ENCODE data around the gene SFRP4.

DNA sequence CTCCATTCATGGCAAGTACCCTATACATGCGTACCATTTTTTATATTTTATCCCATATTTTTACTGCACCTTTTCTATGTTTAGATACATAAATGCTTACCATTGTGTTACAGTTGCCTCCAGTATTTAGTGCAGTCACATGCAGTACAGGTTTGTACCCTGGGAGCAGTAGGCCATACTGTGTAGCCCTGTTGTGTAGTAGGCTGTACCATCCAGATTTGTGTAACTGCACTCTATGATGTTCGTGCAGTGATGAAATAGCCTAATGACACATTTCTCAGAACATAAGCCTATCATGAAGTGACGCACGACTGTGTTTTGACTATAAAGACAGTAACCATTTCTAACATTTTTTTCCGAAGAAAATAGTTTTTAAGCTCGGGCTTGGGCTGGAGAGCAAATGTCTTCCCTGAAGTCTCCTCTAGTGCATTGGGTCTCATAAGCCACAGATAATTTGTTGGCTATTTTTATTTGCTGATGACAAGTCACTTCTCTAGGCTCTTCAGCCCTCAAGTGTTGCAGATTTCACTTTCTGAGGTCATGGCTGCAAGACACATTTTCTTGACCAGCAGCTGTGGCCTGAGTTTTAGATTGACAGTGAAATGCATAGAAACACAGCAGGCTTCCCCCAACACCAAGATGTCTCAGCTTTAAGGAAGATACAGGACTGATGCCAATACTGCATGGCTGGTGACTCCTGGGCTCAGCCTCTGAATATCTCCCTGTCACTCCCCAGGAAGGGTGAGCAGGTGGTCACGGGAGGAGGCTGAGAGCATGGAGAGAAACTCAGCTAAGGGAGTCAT lies 30.7 kb upstream of the SFRP4 start:
- TF ChIP-seq NR3C1 (CRISPR knock-in tag; conservative IDR thresholded peaks at IDR 0.05; ENCODE audit: low read depth) (no peak), ZNF138 (CRISPR knock-in tag; conservative IDR thresholded peaks at IDR 0.05) (no peak), CREM (CRISPR knock-in tag; IDR thresholded peaks at IDR 0.05) (no peak), GABPB1 (CRISPR knock-in tag; IDR thresholded peaks at IDR 0.05) (no peak), SMAD3 (CRISPR knock-in tag; IDR thresholded peaks at IDR 0.05; ENCODE audit: borderline replicate concordance) (no peak)
- TF ChIP-seq, protein P1, sequence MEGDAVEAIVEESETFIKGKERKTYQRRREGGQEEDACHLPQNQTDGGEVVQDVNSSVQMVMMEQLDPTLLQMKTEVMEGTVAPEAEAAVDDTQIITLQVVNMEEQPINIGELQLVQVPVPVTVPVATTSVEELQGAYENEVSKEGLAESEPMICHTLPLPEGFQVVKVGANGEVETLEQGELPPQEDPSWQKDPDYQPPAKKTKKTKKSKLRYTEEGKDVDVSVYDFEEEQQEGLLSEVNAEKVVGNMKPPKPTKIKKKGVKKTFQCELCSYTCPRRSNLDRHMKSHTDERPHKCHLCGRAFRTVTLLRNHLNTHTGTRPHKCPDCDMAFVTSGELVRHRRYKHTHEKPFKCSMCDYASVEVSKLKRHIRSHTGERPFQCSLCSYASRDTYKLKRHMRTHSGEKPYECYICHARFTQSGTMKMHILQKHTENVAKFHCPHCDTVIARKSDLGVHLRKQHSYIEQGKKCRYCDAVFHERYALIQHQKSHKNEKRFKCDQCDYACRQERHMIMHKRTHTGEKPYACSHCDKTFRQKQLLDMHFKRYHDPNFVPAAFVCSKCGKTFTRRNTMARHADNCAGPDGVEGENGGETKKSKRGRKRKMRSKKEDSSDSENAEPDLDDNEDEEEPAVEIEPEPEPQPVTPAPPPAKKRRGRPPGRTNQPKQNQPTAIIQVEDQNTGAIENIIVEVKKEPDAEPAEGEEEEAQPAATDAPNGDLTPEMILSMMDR (IDR thresholded peaks at IDR 0.05): no peak
- TF ChIP-seq, protein P2, sequence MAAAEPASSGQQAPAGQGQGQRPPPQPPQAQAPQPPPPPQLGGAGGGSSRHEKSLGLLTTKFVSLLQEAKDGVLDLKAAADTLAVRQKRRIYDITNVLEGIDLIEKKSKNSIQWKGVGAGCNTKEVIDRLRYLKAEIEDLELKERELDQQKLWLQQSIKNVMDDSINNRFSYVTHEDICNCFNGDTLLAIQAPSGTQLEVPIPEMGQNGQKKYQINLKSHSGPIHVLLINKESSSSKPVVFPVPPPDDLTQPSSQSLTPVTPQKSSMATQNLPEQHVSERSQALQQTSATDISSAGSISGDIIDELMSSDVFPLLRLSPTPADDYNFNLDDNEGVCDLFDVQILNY (CRISPR knock-in tag; IDR thresholded peaks at IDR 0.05): no peak
- TF ChIP-seq, protein P3, sequence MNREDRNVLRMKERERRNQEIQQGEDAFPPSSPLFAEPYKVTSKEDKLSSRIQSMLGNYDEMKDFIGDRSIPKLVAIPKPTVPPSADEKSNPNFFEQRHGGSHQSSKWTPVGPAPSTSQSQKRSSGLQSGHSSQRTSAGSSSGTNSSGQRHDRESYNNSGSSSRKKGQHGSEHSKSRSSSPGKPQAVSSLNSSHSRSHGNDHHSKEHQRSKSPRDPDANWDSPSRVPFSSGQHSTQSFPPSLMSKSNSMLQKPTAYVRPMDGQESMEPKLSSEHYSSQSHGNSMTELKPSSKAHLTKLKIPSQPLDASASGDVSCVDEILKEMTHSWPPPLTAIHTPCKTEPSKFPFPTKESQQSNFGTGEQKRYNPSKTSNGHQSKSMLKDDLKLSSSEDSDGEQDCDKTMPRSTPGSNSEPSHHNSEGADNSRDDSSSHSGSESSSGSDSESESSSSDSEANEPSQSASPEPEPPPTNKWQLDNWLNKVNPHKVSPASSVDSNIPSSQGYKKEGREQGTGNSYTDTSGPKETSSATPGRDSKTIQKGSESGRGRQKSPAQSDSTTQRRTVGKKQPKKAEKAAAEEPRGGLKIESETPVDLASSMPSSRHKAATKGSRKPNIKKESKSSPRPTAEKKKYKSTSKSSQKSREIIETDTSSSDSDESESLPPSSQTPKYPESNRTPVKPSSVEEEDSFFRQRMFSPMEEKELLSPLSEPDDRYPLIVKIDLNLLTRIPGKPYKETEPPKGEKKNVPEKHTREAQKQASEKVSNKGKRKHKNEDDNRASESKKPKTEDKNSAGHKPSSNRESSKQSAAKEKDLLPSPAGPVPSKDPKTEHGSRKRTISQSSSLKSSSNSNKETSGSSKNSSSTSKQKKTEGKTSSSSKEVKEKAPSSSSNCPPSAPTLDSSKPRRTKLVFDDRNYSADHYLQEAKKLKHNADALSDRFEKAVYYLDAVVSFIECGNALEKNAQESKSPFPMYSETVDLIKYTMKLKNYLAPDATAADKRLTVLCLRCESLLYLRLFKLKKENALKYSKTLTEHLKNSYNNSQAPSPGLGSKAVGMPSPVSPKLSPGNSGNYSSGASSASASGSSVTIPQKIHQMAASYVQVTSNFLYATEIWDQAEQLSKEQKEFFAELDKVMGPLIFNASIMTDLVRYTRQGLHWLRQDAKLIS (CRISPR knock-in tag; IDR thresholded peaks at IDR 0.05; ENCODE audit: borderline replicate concordance): no peak
- TF ChIP-seq, protein P4, sequence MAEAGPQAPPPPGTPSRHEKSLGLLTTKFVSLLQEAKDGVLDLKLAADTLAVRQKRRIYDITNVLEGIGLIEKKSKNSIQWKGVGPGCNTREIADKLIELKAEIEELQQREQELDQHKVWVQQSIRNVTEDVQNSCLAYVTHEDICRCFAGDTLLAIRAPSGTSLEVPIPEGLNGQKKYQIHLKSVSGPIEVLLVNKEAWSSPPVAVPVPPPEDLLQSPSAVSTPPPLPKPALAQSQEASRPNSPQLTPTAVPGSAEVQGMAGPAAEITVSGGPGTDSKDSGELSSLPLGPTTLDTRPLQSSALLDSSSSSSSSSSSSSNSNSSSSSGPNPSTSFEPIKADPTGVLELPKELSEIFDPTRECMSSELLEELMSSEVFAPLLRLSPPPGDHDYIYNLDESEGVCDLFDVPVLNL (CRISPR knock-in tag; IDR thresholded peaks at IDR 0.05; ENCODE audit: borderline replicate concordance, low read depth): no peak

Data from WTC11 (cell line).